ENCODE data around the gene ADIRF.

DNA sequence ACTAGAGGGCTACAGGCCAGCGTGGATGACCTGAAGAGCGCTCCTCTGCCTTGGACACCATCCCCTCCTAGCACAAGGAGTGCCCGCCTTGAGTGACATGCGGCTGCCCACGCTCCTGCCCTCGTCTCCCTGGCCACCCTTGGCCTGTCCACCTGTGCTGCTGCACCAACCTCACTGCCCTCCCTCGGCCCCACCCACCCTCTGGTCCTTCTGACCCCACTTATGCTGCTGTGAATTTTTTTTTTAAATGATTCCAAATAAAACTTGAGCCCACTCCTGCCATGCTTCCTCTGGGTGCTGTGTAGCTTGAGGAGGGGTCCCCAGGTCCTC, 5.3 kb upstream of the ADIRF start:
- no peak for TF ChIP-seq YY1 (IDR thresholded peaks at IDR 0.05; ENCODE audit: low read depth)
- TF ChIP-seq RAD21 (IDR thresholded peaks at IDR 0.05; ENCODE audit: low read depth), result no peak
- TF ChIP-seq TCF12 (IDR thresholded peaks at IDR 0.05; ENCODE audit: low read depth), result no peak
- TF ChIP-seq, protein P1, sequence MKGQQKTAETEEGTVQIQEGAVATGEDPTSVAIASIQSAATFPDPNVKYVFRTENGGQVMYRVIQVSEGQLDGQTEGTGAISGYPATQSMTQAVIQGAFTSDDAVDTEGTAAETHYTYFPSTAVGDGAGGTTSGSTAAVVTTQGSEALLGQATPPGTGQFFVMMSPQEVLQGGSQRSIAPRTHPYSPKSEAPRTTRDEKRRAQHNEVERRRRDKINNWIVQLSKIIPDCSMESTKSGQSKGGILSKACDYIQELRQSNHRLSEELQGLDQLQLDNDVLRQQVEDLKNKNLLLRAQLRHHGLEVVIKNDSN (IDR thresholded peaks at IDR 0.05), result no peak
- TF ChIP-seq NFIC (IDR thresholded peaks at IDR 0.05), result no peak
- no peak for TF ChIP-seq MAX (IDR thresholded peaks at IDR 0.05)
- no peak for TF ChIP-seq TAF1 (IDR thresholded peaks at IDR 0.05; ENCODE audit: low read depth)
- no peak for TF ChIP-seq FOXM1 (IDR thresholded peaks at IDR 0.05; ENCODE audit: borderline replicate concordance, low read depth)
- TF ChIP-seq EP300 (IDR thresholded peaks at IDR 0.05; ENCODE audit: borderline replicate concordance), result no peak
- TF ChIP-seq EGR1 (IDR thresholded peaks at IDR 0.05), result no peak
- no peak for TF ChIP-seq CEBPB (IDR thresholded peaks at IDR 0.05)

Measured in Ishikawa (cell line).